Stimulated activated CD8-positive, alpha-beta memory T cell treated with anti-CD3 and anti-CD28 coated beads, Interleukin-2, amount 100 ng/mL, for 48 hours (primary cell): ENCODE data around the gene CISH.
A peak's percentile ranks its signal among the peaks of the same experiment; 100 is the strongest.

Source experiments
- DNase-seq, 2 donors: peaks; one replicate each; pipeline ENCODE4 v3.0.0-alpha.2; 2020; ENCODE audit warnings: low read depth in 2 of 2

The CISH gene

DNA sequence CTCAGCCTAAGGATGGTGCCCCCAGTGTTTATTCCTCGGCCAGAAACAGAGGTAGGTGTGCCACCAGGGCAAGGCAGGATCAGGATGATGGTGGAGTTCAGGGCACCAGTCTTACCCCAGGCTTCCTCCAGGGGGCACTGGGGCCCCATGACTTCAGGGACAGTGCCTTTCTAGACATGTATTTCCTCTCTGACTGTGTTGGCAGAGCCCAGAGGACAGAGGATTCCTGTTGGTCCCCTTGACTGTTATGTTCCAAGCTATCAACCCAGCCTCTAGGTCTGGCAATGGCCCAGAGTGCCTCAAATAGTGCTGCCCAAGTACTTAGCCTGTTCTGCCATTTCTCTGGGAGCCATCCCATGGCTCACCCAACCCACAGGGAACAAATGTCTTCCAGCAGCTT is 39.4 kb downstream of the CISH start:
- DNase-seq, result peak in 1 of 2 donors; percentile 73

DNA sequence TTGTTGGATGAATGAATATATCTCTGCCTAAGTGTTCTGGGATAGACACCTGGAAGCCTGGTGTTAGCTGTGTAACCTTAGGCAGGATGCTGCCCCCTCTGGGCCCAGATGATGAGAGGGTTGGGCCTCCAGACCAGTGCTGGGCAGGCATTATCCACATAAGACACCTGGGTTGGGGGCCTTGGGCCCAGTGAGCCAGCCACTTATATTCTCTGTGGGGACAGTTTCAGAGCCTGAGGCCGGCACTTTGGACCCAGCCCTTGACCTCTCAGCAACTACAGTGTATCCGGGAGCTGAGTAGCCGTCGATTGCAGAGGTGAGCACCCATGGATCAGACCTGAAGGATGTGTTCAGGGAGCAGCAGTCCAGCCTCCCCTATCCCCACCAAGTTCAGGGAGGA is 40.1 kb downstream of the CISH start:
- no peak for DNase-seq

DNA sequence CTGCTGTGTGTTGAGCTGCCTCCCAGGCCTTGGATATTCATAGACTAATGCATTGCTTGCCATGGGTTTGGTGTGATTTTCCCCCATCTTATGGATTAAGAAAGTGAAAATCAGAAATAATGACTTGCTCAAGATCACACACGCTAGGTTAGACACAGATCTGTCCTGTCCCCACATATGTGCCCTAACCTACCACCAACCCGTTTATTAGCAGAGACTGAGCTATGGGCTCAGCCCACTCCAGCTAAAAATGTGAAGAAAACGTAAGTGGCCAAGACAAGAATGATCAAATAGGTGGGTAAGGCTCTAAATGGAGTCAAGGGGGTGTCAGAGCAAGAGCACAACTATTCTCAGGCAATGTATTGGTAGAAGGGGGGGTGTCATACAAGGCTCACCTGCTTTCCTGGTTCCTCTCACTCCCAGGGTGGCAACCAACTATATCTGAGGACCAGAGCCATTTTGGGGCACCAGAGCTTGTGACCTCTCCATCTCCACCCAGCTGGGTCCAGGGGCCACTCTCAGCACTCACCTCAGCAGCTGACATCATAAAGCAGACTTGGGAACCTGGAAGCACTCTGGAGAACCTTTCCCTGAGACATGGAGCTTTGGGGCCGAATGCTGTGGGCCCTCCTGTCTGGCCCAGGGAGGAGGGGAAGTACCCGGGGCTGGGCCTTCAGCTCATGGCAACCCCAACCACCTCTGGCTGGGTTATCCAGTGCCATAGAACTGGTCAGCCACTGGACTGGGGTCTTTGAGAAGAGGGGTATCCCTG is 40.9 kb downstream of the CISH start:
- DNase-seq, result no peak

DNA sequence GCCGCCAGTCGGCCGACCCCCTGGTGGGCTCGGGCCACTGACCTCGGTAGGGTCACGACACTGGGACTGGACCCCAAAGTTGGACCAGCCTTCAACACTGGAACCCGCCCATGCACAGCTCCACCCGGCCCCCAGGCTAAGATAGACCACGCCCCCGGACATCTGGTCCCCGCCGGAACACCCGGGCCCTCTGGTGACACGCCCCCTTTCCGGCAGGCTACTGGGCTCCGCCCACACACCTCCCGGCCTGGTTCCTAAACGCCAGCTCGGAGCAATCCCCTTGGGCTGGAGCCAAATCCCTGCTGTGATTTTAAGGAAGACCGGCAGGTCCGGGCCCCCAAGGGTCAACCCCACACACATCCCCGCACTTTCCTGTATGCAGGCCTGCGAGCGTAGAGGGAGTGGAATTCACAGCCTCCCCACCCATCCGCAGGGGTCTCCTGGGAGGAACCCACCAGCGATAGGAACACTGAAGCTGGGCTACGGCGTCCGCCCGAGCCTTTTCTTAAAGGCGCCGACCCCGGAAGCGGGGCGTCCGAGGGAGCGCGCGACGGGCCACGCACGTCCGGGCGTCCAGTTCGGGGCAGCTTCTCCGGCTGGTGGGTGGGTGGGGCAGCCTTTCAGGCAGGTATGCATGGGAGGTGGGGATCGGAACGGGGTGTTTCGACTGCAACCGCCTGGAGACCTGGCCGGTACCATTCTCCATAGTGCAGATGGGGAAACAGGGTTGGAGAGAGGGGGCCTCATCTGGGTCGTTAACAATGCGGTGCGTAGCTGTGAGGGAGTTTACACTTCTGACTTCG is 42.4 kb downstream of the CISH start, which contains the start of gene HEMK1:
HEMK1 (plus strand) TSS at position 576 of the 803 bp plus-strand sequence. CDS start 1,583 bp downstream, outside the sequence.
- peak; percentile 95 to 99 for DNase-seq

DNA sequence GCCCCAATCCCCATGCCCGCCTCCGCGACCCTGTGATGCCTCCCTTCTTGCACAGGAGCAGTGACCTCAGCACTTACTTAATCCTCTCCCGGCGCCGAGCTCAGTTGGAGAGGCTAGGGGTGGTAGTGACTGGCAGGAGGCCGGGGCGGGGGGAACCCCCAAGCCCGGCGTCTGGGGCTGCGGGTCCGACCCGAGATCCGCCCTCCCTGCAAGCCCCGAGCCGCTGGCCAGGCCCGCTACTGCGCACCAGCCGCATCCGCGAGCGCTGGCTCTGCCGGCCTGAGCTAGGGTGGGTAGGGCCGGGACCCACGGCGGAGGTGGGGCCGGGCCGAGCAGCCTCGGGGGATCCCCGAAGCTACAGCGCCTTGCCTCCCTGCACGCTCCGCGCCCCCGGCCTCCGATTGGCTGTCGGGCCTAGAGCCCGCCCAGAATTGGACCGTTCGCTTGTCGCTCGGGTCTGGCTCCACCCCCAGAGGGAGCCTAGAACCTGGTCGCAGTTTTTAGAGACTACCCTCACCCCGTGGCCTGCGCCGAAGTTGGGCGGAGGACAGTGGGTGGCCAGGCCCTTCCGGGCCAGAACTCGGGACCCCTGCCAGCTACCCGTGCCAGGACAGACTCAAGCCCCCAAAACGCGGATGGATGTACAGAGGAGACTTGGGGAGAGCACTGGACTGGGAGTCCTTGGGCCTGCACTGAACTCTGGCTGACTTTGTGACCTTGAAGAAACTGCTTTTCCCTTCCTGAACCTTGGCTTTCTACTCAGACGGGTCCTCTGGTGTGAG is 44.0 kb downstream of the CISH start, which contains the start of gene C3orf18:
C3orf18 (minus strand) TSS at position 362 of the 782 bp plus-strand sequence. CDS start 2,048 bp downstream, outside the sequence.
- DNase-seq, result peak; percentile 96

DNA sequence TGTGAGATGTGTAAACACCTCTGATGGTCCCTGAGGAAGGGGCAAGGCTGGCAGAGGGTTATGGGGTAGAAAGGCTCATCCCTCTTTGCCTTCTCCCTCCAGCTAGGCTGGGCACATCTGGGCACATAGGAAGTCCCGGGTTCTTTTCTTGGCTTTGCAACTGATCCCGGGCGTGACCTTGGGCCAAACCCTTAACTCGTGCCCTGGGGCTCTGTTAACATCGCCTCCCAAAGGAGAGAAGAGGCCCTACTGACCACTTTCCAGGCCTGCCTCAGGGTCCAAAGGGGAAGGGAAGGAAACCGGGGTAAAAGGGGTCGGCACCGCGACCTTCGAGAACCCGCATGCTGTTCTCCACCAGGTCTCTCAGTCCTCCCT is 44.6 kb downstream of the CISH start:
- DNase-seq, result no peak

DNA sequence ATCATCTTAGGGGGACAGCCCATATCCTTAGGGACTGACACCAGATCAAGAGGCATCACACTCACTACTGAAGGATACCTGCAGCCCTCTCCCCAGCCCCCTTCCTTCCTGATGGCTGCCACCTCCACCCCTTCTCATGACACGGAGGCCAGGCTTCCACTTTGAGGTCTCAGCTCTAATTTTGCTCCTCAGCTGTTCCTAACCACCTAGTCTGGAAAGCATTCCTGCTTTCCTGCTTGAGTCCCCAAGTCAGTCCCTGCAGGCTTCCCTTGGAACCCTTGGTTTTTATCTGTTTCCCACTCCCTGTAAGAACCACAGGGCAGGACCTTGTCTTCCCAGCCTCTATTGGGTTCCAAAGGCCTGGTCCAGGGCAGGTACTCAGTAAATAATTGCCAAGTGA is 47.3 kb downstream of the CISH start:
- DNase-seq, result no peak

DNA sequence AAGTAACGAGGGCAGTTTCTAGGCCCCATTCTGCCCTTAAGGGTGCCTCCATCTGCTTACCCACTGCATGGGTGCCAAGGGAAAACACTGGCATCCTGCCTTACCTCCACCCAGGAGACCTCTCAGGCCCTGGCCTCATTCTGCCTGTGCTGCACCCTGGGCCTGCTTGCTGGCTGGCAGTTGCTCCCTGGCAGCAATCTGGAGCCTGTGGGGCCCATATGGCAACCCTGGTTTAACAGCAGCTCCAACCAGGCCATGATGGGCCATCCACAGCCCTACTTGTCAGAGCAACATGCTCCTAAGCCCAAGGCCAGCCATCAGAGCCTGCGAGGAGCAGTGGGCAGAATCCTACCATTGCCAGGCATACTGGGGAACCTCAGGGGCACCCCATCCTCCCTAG is 47.7 kb downstream of the CISH start:
- DNase-seq, result no peak

DNA sequence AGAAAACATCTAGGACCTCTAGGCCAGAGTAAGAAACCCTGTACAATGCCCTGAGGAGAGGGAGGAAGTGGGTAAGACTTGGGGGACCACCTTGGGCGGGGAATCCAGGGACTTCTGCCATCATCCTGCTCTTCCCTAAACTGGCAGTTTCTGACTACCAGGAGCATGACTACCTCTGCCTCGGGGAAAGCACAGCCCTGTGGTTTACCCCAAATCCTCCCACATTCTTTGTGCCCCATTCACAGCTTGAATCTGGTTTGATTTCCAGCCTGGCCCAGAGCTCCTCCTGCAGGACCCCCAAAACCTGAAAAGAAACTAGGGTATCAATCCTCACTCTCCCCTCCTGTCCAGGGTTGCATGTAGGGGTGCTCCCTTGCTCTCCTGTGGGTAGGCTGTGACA is 48.7 kb downstream of the CISH start:
- no peak for DNase-seq

DNA sequence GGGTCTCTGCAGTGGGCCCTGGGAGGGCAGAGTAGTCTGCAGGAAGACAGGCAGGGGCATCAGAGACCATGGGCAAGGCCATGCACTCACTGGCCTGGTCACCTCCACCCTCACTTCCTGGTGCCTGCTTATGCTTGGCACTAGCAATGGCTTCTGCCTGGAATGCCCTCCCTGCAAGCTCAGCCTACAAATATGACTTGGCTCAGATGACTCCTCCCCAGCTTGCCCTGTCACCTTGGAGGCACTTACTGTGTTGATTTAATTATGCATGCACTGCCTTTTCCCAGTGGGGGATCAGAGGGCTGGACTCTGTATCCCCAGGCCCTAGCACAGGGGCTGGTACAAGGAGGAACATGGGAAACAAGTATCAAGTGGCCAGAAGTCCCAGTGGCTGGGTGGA is 51.9 kb downstream of the CISH start:
- no peak for DNase-seq

DNA sequence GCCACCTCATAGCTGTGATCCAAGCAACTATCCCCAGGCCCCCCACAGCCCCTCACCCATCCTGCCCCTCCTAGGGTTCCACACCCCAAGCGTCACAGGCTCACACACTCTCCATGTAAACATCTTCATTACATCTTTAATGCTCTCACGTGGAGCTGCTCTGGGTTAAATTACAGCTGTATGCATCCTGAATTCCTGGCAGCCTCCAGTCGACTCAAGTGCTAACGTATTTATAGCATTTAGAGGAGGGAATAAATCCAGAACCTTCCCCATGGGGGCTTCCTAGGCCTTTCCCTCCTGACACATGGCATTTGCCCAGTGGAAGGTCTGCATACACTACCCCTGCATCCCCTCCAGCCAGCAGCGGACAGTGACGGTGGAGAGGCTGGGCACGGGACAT is 53.7 kb downstream of the CISH start:
- DNase-seq, result no peak

DNA sequence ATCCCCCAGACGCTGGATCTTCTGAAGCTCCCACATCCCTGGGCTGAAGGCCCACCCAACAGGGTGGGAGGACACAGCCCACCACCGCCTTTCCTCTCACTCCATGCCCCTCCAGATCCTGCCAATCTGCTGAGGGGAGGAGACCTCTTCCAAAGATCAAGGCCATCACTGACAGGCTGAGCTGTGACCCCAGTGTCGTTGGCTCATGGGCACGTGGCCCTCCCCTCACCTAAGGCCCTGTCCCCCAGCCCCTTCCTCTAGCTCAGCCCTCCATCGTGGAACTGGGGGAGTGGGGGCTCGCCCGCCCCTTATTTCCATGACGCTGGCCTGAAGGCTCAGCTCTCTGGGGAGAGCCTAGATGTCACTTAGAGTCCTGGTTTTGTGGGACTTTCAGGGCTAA is 54.5 kb downstream of the CISH start:
- DNase-seq, result no peak
